IgD-negative memory B cell (primary cell): ENCODE data around the gene MC5R. TPM values are rescaled to one million over a fixed set of nuclear protein-coding genes. Genes with fewer than 3 reads are reported as not detected.

Source experiments
- H3K27ac Mint-ChIP-seq, 3 donors: one replicate each; pipeline ENCODE4 v1.8.0; 2020 to 2022; ENCODE audit warnings: mild to moderate bottlenecking in 3 of 3, mixed read lengths in 3 of 3, moderate library complexity in 1 of 3
- H3K27me3 Mint-ChIP-seq: one replicate; pipeline ENCODE4 v1.8.0; 2021; ENCODE audit warnings: mixed read lengths
- H3K36me3 Mint-ChIP-seq: one replicate; pipeline ENCODE4 v1.8.0; 2020; ENCODE audit warnings: mild to moderate bottlenecking, mixed read lengths
- H3K4me1 Mint-ChIP-seq, 3 donors: one replicate each; pipeline ENCODE4 v1.8.0; 2020 to 2022; ENCODE audit warnings: mixed read lengths in 3 of 3, mild to moderate bottlenecking in 1 of 3
- H3K4me3 Mint-ChIP-seq, 4 donors: one replicate each; pipeline ENCODE4 v1.8.0; 2020 to 2022; ENCODE audit warnings: mild to moderate bottlenecking in 4 of 4, mixed read lengths in 4 of 4, moderate library complexity in 3 of 4
- H3K9me3 Mint-ChIP-seq, 3 donors: one replicate each; pipeline ENCODE4 v1.8.0; 2020 to 2021; ENCODE audit warnings: mixed read lengths in 3 of 3, mild to moderate bottlenecking in 1 of 3
- polyA plus RNA-seq: library from polyadenylated mRNA; unstranded; fragments of 300-500 nt; fragmentation: Illumina TruSeq; gene quantifications from one replicate; pipeline ENCODE4 v1.2.3, GENCODE V29; 2021

MC5R gene
- not detected for polyA plus RNA-seq

GRCh38 chr18:13823707-13824395 lies at the start of gene MC5R:
TSS of gene MC5R (plus strand) at chr18:13824149. CDS start at chr18:13825766, 1,617 bp downstream.
- Mint-ChIP-seq H3K27me3 (peaks cover 20% of the 10 kb centered on the region), H3K4me3 (peak within 1 kb of the TSS in 3 of 4 donors; percentile 58 to 82 (median 63)), H3K4me1 (peaks cover 0 to 5% (median 4%) of the 10 kb centered on the region in 3 donors), H3K9me3 (no peaks in the 10 kb centered on the region), H3K36me3 (no peaks in the 10 kb centered on the region), H3K27ac (no peak within 1 kb of the TSS)

DNA sequence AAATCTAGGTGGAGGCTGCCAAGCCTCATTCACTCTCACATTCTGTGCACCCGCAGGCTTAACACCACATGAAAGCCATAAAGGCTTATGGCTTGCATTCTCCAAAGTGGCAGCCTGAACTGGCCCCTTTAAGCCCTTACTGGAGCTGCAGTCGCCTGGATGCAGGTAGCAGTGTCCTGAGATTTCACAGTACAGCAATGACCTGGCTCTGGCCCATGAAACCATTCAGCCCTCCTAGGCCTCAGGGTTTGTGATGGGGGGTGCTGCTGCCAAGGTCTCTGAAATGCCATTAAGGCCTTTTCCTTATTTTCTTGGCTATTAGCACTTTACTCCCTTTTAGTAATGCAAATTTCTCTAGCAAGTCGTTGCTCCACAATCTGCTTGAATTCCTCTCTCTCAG lies 48.9 kb upstream of the MC5R start:
- H3K36me3 Mint-ChIP-seq: no peaks in the 10 kb centered on the region
- peaks cover 0 to 15% (median 14%) of the 10 kb centered on the region in 3 donors for H3K9me3 Mint-ChIP-seq
- H3K27me3 Mint-ChIP-seq: peaks cover 4% of the 10 kb centered on the region
- H3K4me1 Mint-ChIP-seq: no peaks in the 10 kb centered on the region
- H3K4me3 Mint-ChIP-seq: no peak overlapping the region
- no peak overlapping the region for H3K27ac Mint-ChIP-seq

DNA sequence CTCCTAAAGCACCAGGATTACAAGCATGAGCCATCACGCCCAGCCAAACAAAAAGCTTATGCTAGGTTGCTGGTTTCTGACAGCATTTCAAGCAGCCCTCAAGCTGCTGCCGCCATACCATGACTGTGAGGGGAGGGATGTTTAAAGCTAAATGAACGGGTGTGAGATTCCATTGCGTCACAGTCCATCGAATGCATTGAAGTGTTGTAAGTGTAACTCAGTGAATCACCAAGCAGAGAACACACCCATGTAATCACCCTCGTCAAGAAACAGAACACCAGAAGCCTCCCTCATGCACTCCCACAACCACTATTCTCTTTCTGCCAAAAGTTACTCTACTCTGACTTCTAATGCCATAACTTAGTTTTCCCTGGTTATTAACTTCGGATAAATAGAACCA lies 32.8 kb upstream of the MC5R start:
- Mint-ChIP-seq H3K9me3 (peaks cover 0 to 6% (median 0%) of the 10 kb centered on the region in 3 donors), H3K27me3 (peaks cover 2% of the 10 kb centered on the region), H3K4me3 (no peak overlapping the region), H3K36me3 (peaks cover 3% of the 10 kb centered on the region), H3K4me1 (no peaks in the 10 kb centered on the region), H3K27ac (no peak overlapping the region)

- H3K4me3 Mint-ChIP-seq: no peak overlapping the region
- H3K27ac Mint-ChIP-seq: no peak overlapping the region
- no peaks in the 10 kb centered on the region for H3K4me1 Mint-ChIP-seq
- H3K9me3 Mint-ChIP-seq: peaks cover 0 to 4% (median 0%) of the 10 kb centered on the region in 3 donors
- peaks cover 3% of the 10 kb centered on the region for H3K36me3 Mint-ChIP-seq
- peaks cover 13% of the 10 kb centered on the region for H3K27me3 Mint-ChIP-seq
These were observed 30.1 kb upstream of the MC5R start for GRCh38 chr18:13793819-13794218.

DNA sequence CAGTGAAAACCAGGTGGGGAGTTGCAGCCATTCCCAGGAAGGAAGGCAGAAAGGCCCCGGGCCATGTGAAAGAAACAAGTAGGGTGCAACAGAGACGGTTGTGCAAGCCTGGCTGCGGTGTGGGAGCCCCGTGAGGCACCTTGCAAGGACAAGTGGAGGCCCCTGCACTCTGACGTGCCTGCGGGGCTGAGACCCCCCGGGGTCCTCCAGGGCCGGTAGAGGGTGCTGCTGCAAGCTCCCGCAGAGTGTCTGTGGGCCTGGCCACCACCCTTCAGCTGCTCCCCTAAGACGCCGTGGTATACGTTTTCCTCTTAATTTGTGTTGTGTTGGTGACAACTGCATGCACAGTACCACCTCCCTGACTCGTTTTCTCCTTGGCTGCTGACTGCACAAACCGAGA lies 27.4 kb upstream of the MC5R start:
- H3K4me1 Mint-ChIP-seq: peaks cover 0 to 5% (median 4%) of the 10 kb centered on the region in 3 donors
- no peak overlapping the region for H3K27ac Mint-ChIP-seq
- no peak overlapping the region for H3K4me3 Mint-ChIP-seq
- H3K27me3 Mint-ChIP-seq: peaks cover 28% of the 10 kb centered on the region
- no peaks in the 10 kb centered on the region for H3K36me3 Mint-ChIP-seq
- no peaks in the 10 kb centered on the region for H3K9me3 Mint-ChIP-seq

DNA sequence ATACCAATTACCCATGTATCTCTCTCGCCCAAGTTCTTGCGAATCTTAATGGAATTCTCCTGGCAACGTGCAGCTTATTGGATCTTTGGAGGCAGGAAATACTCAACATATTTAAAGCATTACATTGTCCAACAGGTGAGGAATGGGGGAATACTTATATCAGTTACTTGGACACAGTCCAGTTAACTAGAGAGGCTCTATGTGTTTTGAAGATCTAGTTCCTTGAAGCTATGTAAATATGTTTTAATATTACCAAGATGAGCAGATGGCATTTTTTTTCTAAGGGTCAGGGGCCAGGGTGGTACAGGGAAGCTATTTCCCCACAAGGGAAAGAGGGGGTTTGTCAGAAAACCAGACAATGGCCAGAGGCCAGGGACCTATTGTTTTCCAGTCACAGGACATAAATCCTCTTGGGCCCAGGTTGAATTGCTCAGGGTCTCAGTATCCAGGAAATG lies 26.8 kb upstream of the MC5R start:
- Mint-ChIP-seq H3K36me3 (no peaks in the 10 kb centered on the region), H3K4me1 (peaks cover 0 to 5% (median 4%) of the 10 kb centered on the region in 3 donors), H3K4me3 (no peak overlapping the region), H3K27ac (no peak overlapping the region), H3K27me3 (peaks cover 31% of the 10 kb centered on the region), H3K9me3 (no peaks in the 10 kb centered on the region)

DNA sequence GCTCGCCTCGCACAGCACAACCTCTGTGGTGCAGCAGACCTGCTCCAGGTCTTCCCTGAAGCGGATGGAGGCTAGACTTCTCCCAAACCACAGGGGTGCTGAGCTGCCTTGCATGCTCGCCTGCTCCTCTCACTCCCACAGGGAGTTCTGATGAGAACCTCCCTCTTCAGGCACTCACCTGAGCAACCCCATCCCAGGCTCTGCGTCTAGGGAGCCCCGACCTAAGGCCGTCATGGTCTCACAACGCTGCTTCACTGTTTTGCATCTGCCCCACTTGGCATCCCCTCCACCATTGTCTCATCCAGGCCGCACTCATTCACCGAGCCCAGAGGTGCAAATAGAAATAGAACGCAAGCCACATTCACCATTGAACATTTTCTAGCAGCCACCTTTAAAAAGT lies 24.6 kb upstream of the MC5R start:
- H3K36me3 Mint-ChIP-seq: no peaks in the 10 kb centered on the region
- H3K27ac Mint-ChIP-seq: no peak overlapping the region
- H3K4me1 Mint-ChIP-seq: peaks cover 0 to 5% (median 4%) of the 10 kb centered on the region in 3 donors
- H3K9me3 Mint-ChIP-seq: no peaks in the 10 kb centered on the region
- no peak overlapping the region for H3K4me3 Mint-ChIP-seq
- H3K27me3 Mint-ChIP-seq: peaks cover 37% of the 10 kb centered on the region

GRCh38 chr18:13800505-13801259 lies 23.3 kb upstream of the MC5R start:
- H3K36me3 Mint-ChIP-seq: no peaks in the 10 kb centered on the region
- H3K4me1 Mint-ChIP-seq: peaks cover 0 to 5% (median 4%) of the 10 kb centered on the region in 3 donors
- no peaks in the 10 kb centered on the region for H3K9me3 Mint-ChIP-seq
- peaks cover 42% of the 10 kb centered on the region for H3K27me3 Mint-ChIP-seq
- H3K4me3 Mint-ChIP-seq: no peak overlapping the region
- no peak overlapping the region for H3K27ac Mint-ChIP-seq

DNA sequence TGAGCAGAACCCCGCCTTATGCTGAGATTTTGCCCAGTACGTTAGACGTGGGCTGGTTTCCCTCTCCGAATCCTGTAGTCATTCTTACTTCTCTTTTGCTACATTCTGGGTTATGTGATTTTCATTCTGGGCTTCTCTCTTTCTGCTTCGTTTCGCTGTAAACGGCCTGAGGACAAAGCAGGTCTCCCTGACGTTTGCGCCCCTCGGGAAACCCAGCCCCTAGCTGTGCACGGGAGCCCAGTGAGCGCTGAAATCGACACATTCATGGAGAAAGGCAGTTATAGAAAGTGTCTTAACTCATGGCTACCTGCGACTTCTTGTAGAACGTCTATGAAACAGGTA lies 22.7 kb upstream of the MC5R start:
- no peaks in the 10 kb centered on the region for H3K36me3 Mint-ChIP-seq
- H3K27ac Mint-ChIP-seq: no peak overlapping the region
- no peaks in the 10 kb centered on the region for H3K9me3 Mint-ChIP-seq
- peaks cover 0 to 5% (median 5%) of the 10 kb centered on the region in 3 donors for H3K4me1 Mint-ChIP-seq
- H3K4me3 Mint-ChIP-seq: no peak overlapping the region
- H3K27me3 Mint-ChIP-seq: peaks cover 39% of the 10 kb centered on the region

GRCh38 chr18:13804305-13804704 lies 19.6 kb upstream of the MC5R start:
- peaks cover 0 to 5% (median 5%) of the 10 kb centered on the region in 3 donors for H3K4me1 Mint-ChIP-seq
- H3K9me3 Mint-ChIP-seq: no peaks in the 10 kb centered on the region
- no peak overlapping the region for H3K27ac Mint-ChIP-seq
- no peaks in the 10 kb centered on the region for H3K36me3 Mint-ChIP-seq
- no peak overlapping the region for H3K4me3 Mint-ChIP-seq
- H3K27me3 Mint-ChIP-seq: peaks cover 26% of the 10 kb centered on the region

- no peak overlapping the region for H3K4me3 Mint-ChIP-seq
- peaks cover 0 to 4% (median 0%) of the 10 kb centered on the region in 3 donors for H3K4me1 Mint-ChIP-seq
- no peaks in the 10 kb centered on the region for H3K9me3 Mint-ChIP-seq
- peaks cover 13% of the 10 kb centered on the region for H3K27me3 Mint-ChIP-seq
- no peaks in the 10 kb centered on the region for H3K36me3 Mint-ChIP-seq
- no peak overlapping the region for H3K27ac Mint-ChIP-seq
These were observed 15.5 kb upstream of the MC5R start for GRCh38 chr18:13808294-13809042.

GRCh38 chr18:13809043-13809430 lies 14.9 kb upstream of the MC5R start:
- H3K27ac Mint-ChIP-seq: no peak overlapping the region
- H3K9me3 Mint-ChIP-seq: no peaks in the 10 kb centered on the region
- H3K27me3 Mint-ChIP-seq: peaks cover 12% of the 10 kb centered on the region
- H3K4me1 Mint-ChIP-seq: peaks cover 0 to 4% (median 0%) of the 10 kb centered on the region in 3 donors
- H3K4me3 Mint-ChIP-seq: no peak overlapping the region
- H3K36me3 Mint-ChIP-seq: no peaks in the 10 kb centered on the region

DNA sequence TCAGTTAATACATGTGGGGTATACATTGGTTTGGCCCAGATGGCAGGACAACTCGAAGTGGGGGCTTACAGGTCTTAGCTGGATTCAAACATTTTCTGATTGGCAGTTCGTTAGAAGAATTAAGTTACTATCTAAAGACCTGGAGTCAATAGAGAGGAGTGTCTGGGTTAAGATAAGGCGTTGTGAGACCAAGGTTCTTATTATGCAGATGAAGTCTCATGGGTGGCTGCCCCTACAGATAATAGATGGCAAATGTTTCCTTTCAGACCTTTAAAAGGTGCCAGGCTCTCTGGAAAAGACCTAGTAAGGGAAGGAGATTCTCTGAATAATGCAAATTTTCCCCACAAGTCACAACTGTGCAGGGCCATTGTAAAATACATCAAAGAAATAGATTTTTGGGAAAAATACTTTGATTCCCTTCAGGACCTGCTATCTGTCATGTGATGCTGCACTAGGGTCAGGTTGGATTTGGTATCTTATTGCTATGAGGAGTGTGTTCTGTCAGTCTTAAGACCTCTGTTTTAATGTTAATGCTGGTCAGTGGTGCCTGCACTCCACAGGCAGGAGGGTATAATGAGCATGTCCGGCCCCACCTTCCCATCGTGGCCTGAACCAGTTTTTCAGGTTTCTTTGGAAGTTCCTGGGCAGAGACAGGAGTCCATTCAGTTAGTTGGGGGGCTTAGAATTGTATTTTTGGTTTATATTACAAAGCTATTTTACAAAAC lies 14.3 kb upstream of the MC5R start:
- Mint-ChIP-seq H3K9me3 (no peaks in the 10 kb centered on the region), H3K4me1 (peaks cover 0 to 4% (median 0%) of the 10 kb centered on the region in 3 donors), H3K36me3 (no peaks in the 10 kb centered on the region), H3K4me3 (no peak overlapping the region), H3K27ac (no peak overlapping the region), H3K27me3 (peaks cover 10% of the 10 kb centered on the region)

DNA sequence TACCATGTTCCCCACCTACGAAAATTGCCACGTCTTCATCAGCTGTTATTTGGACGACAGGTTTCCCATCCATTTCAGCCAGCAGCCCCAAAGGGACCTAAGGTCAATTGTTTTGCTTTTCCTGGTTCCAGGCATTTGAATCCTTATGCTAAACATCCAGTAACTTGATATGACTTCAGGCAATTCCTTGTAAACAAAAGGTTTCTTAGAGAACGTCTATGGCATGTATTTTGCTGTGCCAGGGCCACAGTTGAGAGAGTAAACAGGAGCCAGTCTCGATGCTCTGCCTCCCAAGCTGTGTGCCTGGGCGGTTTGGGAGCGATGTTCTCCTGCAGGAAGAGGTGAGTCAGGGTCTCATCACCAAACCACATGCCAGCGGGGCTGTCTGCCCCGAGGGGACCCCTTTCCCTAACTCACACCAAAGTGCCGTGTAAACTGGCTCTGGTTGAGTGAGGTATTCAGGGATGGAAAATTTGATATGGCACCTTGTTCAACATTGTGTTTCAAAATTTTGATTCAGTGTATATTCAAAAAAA lies 12.9 kb upstream of the MC5R start:
- H3K36me3 Mint-ChIP-seq: no peaks in the 10 kb centered on the region
- peaks cover 0 to 2% (median 0%) of the 10 kb centered on the region in 3 donors for H3K4me1 Mint-ChIP-seq
- H3K9me3 Mint-ChIP-seq: no peaks in the 10 kb centered on the region
- no peak overlapping the region for H3K4me3 Mint-ChIP-seq
- H3K27ac Mint-ChIP-seq: no peak overlapping the region
- H3K27me3 Mint-ChIP-seq: peaks cover 6% of the 10 kb centered on the region
